ENCODE measurements around the gene METTL2A. TPM values are rescaled to one million over a fixed set of nuclear protein-coding genes. Genes with fewer than 3 reads are reported as not detected.
"Not testable (repeated sequence)": the region's sequence is repeated elsewhere in the genome, so short reads cannot be mapped to it uniquely, and the experiment has no call there.

The METTL2A gene
- total RNA-seq, 1 donor from 2014 or later, result 23.2 TPM

DNA sequence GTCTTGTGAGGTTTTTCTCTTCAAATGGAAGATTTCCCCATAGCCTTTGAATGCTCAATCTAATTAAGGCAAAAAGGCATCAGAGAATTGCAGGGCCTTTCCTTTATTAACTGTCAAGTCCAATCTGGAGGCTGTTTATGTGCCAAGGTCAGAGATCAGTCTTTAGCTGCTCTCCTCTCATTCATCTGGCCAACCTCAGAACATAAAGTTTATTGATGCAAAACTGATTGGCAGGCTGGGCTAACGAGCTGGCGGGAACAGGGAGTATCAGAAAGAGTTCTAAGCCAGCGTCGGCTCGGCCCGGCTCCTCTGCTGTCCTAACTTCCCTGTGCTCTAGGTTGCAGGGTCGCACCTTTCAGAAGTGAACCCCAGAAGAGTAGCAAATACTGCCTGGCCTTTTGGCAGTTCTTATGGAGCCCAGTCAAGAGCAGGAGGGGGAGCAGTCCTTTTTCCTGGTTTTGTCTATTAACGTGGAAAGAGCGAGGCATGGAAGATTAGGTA, 47.7 kb downstream of the METTL2A start:
- not testable (repeated sequence) for DNase-seq (ENCODE audit: low read depth, low spot score)

DNA sequence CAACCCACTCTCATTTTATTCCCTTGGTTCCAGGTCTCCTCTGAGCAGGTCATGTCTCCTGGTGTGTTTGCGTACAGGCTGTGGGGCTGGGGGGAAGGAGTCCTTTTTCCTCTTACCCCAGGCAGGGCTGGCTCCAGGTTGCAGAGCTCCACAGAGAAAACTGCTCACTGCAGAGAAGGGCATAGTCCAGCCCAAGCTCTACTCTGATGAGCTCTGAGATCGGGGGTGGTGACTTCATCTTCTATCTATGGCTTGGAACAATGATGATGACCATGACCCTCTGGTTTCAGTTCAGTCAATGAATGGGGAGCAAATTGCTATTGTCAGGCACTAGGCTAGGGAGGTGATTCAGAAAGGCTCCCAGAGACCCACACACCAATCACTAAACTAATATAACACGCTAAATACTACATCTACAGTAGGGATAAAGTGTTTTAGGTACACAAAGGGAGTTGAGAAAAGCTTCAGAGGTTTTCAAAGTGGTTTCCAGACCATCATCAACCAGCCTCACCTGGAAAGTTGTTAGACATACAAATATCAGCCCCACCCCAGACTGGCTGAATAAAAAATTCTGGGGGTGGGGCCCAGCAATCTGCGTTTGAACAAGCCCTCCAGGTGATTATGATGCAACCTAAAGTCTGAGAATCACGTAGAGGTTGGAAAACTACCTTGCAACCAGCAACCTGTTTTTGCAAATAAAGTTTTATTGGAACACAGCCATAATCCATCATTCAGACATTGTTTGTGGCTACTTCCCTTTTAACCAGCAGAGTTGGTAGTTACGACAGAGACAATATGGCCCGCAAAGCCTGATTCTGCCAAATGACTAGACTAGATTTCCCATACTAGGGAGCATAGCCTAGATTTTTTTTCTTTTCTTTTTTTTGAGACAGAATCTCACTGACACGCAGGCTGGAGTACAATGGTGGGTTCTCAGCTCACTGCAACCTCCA, 49.6 kb downstream of the METTL2A start:
- not testable (repeated sequence) for DNase-seq (ENCODE audit: low read depth, low spot score)

DNA sequence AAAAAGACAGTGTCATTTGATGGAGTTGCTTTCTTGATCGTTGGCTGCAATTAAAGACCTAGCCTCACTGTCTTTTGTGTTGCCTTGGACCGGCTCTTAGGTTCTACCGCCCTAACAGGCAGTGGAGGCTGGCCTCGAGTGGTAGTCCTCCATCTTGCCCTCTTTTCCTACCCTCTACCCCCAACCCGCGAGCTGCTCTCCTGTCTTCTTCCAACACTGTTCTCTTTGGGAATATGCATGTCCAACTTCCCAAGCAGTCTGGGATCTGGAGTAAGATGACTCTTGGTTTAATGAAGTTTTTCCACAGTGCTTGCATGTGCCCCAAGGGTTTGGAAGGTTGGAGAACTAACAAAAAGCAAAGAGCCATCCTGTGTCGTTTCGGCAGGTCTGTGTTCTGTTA, 53.4 kb downstream of the METTL2A start:
- DNase-seq (ENCODE audit: low read depth, low spot score), result not testable (repeated sequence)

- not testable (repeated sequence) for DNase-seq (ENCODE audit: low read depth, low spot score)
Measured at GRCh38 chr17:62477718-62478408, 54.2 kb downstream of the METTL2A start.

DNA sequence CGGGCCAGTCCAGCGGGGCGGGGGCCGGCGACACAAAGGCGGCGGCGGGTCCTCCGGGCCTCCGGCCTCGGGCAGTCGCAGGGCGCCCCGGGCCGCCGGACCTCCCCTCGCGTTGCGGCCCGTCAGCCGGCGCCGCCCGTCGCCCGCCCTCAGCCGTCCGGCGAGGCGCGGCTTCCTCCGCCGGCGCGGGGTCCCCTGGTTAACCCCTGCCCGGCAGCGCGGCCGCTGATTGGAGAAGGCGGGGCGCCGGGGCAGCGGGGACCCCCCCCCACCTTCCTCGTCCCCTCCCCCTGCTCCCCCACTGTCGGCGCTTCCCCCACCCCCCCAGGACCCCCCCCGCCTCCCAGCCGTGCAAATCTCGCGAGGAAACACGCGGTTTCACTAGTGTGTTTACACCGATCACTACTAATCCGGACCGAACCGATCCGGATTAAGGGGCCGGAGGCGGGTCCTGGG, 54.8 kb downstream of the METTL2A start, which contains the start of gene TLK2:
TSS of gene TLK2 (plus strand) at position 402 of the 456 bp plus-strand sequence. CDS start 2,301 bp downstream, outside the sequence.
- DNase-seq (ENCODE audit: low read depth, low spot score), result peak; percentile 48

- DNase-seq (ENCODE audit: low read depth, low spot score), result not testable (repeated sequence)
Measured at GRCh38 chr17:62478880-62479638, 55.4 kb downstream of the METTL2A start.

GRCh38 chr17:62479639-62480258, 56.1 kb downstream of the METTL2A start:
- DNase-seq (ENCODE audit: low read depth, low spot score), result not testable (repeated sequence)

DNA sequence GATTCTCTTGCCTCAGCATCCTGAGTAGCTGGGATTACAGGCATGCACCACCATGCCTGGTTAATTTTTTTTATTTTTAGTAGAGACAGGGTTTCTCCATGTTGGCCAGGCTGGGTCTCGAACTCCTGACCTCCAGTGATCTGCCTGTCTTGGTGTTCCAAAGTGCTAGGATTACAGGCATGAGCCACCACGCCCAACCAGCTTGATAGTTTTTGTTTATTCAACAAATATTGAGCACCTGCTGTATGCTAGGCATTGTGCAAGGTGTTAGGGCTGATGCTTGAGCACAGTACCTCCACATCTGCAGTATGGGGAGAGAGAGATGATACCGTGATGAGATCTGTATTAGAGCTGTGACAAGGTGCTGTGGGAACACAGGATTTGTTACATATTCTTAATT, 58.9 kb downstream of the METTL2A start:
- DNase-seq (ENCODE audit: low read depth, low spot score), result not testable (repeated sequence)

DNA sequence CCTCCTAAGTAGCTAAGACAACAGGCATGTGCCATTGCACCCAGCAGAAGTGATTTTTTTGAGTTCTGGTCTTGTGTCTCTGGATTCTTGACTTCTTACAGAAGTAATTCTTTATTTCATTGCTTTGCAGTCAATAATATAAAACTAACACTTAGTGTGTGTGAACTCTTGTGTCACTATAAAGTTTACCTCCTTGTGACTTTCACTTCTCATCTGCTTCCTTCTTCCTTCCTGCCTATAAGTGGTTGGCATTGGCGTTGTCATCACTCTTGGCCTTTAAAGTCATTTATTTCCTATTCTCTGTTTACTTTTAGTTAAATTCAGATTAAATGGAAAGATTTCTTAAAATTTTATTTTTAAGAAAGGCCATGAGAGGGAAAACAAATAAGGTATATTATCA, 67.3 kb downstream of the METTL2A start:
- not testable (repeated sequence) for DNase-seq (ENCODE audit: low read depth, low spot score)

DNA sequence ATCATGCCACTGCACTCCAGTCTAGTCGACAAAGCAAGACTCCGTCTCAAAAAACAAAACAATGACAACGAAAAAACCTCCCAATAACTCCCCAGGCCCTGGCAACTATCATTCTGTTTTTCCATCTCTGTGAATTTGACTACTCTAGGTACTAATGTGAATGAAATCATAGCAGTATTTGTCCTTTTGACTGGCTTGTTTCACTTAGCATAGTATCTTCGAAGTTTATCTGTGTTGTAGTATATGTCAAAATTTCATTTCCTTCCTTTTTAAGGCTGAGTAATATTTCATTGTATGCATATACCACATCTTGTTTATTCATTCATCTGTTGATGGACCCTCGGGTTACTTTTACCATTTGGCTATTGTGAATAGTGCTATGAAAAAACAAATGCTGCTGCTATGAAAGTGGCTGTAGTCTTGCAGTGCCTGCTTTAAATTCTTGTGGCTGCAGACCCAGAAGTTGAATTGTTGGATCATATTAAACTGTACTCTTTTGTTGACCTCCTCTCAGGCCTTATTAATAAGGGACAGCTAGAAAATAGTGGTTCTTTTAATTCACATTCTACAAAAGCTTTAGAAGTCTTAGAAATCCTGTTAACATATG, 69.5 kb downstream of the METTL2A start:
- not testable (repeated sequence) for DNase-seq (ENCODE audit: low read depth, low spot score)

GRCh38 chr17:62494073-62494472, 70.4 kb downstream of the METTL2A start:
- DNase-seq (ENCODE audit: low read depth, low spot score), result not testable (repeated sequence)

- DNase-seq (ENCODE audit: low read depth, low spot score), result not testable (repeated sequence)
Measured at GRCh38 chr17:62496344-62496743, 72.6 kb downstream of the METTL2A start.

GRCh38 chr17:62498796-62499195, 75.1 kb downstream of the METTL2A start:
- DNase-seq (ENCODE audit: low read depth, low spot score), result not testable (repeated sequence)

Other genes with a start within 250 kb of the METTL2A start
- not detected in 2 replicates for gene EFCAB3, start 43.3 kb upstream of the METTL2A start, total RNA-seq
- 52.4 and 56.5 TPM in 2 replicates for gene TLK2, start 54.9 kb downstream of the METTL2A start, total RNA-seq
- 57.1 and 72.3 TPM in 2 replicates for gene MRC2, start 203.8 kb downstream of the METTL2A start, total RNA-seq

All from pulmonary artery endothelial cell (primary cell).